Left lung (tissue), 10 donors: ENCODE data around the gene LINC00632. TPM values are rescaled to one million over a fixed set of nuclear protein-coding genes. Genes with fewer than 3 reads are reported as not detected.
"Not testable (repeated sequence)": the region's sequence is repeated elsewhere in the genome, so short reads cannot be mapped to it uniquely, and the experiment has no call there.

ENCODE experiments used
- ATAC-seq: fragments of 200-7000 bp; cut with Tn5 transposase; one replicate; pipeline ENCODE4 v1.9.1; 2020; ENCODE audit warnings: moderate library complexity
- DNase-seq, 4 donors: peaks; one replicate each; pipeline ENCODE4 v3.0.0-alpha.2; 2013 to 2020
- H3K27ac ChIP-seq, 2 donors: fragments of 200-600 bp; sonication (generic) in 1 of 2; one replicate each; pipeline versions ENCODE4 v1.5.0 to v1.8.0; 2020 to 2021
- H3K27me3 ChIP-seq, 2 donors: fragments of 200-600 bp; sonication (generic) in 1 of 2; one replicate each; pipeline versions ENCODE4 v1.5.0 to v1.8.0; 2020 to 2021
- H3K36me3 ChIP-seq, 2 donors: fragments of 200-600 bp; sonication (generic) in 1 of 2; one replicate each; pipeline versions ENCODE4 v1.5.0 to v1.8.0; 2020 to 2021
- H3K4me1 ChIP-seq, 2 donors: fragments of 200-600 bp; one replicate each; pipeline ENCODE4 v1.8.0; 2021
- H3K4me3 ChIP-seq, 2 donors: fragments of 200-600 bp; sonication (generic) in 1 of 2; one replicate each; pipeline versions ENCODE4 v1.5.0 to v1.8.0; 2020 to 2021; ENCODE audit warnings: mild to moderate bottlenecking in 1 of 2
- H3K9me3 ChIP-seq, 2 donors: fragments of 200-600 bp; sonication (generic) in 1 of 2; one replicate each; pipeline versions ENCODE4 v1.5.0 to v1.8.0; 2020 to 2021
- intact Hi-C, 2 donors: fragments of 100-400 bp; cut with DNase I; formaldehyde crosslinking; loops; one replicate each; pipeline versions ENCODE4 v1.11.2 to v1.14.2; 2022
- polyA plus RNA-seq, 6 donors: library from polyadenylated mRNA; unstranded; fragments of 120-200 nt; gene quantifications; one replicate each; pipeline ENCODE4 v1.2.1, GENCODE V29; 2013; ENCODE audit not compliant: insufficient read length in 6 of 6
- total RNA-seq, 2 donors: library from RNA; stranded (reverse); fragmentation: NEBNext Ultra II Directional; extraction: Animal tissue kit (Norgen Biotek cat#: 25700); gene quantifications; one replicate each; pipeline ENCODE4 v1.2.1, GENCODE V29; 2021
- TF ChIP-seq, protein P1 (sequence below), 2 donors: fragments of 200-600 bp; sonication (generic) in 1 of 2; IDR thresholded peaks; one replicate each; pipeline versions ENCODE4 v1.5.0 to v1.8.0; 2021; ENCODE audit warnings: antibody characterized with exemption in 2 of 2
- donor health status: DM: no; HTN: yes; CAD: no.
- donor health status: DM: no; HTN: no; CAD: no.

Gene LINC00632
- total and polyA plus RNA-seq, 8 donors: 19.2 to 458 (median 35.4) TPM

DNA sequence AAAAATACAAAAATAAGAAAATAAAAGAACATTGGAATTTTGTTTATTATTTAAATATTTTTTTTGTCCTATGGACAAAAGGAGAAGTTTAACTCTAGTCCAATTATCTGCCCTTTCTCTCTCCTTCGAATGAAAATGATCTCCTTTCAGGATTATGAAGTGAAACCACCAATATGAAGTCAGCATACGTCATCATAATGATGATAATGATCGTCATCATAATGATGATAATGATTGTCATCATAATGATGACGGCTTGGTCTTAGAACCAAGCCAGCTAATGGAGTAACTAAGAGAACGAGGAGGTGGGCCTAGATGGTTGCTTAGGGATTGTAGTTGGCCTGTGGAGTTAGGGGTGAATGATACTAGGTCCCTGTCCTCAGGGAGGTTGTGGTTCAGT lies 21.9 kb upstream of the LINC00632 start:
- Histone ChIP-seq H3K9me3 (no peaks in the 10 kb centered on the region), H3K36me3 (no peaks in the 10 kb centered on the region), H3K27ac (no peak overlapping the region), H3K27me3 (no peaks in the 10 kb centered on the region), H3K4me3 (no peak overlapping the region), H3K4me1 (no peaks in the 10 kb centered on the region)
- no peak for DNase-seq
- ATAC-seq: no peak
- intact Hi-C loops: no loop called here
- TF ChIP-seq, protein P1, sequence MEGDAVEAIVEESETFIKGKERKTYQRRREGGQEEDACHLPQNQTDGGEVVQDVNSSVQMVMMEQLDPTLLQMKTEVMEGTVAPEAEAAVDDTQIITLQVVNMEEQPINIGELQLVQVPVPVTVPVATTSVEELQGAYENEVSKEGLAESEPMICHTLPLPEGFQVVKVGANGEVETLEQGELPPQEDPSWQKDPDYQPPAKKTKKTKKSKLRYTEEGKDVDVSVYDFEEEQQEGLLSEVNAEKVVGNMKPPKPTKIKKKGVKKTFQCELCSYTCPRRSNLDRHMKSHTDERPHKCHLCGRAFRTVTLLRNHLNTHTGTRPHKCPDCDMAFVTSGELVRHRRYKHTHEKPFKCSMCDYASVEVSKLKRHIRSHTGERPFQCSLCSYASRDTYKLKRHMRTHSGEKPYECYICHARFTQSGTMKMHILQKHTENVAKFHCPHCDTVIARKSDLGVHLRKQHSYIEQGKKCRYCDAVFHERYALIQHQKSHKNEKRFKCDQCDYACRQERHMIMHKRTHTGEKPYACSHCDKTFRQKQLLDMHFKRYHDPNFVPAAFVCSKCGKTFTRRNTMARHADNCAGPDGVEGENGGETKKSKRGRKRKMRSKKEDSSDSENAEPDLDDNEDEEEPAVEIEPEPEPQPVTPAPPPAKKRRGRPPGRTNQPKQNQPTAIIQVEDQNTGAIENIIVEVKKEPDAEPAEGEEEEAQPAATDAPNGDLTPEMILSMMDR (IDR thresholded peaks at IDR 0.05): no peak

DNA sequence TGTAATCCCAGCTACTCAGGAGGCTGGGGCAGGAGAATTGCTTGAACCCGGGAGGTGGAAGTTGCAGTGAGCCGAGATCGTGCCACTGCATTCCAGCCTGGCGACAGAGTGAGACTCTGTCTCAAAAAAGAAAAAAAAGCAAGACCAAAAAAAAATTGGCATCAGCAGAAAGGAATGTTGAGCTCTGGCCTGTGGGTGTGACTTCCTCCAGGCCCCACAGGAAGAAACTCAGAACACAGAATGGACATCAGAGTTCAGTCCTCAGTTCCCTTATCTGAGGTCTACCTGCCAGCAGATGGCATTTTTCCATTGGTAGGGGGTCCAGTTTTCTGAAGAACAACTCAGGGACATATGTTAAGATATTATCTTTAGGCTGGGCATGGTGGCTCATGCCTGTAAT lies 18.0 kb upstream of the LINC00632 start:
- H3K4me1 ChIP-seq, H3K27ac ChIP-seq, H3K27me3 ChIP-seq, H3K4me3 ChIP-seq, DNase-seq, H3K36me3 ChIP-seq, ATAC-seq, intact Hi-C loops, H3K9me3 ChIP-seq: not testable (repeated sequence)

DNA sequence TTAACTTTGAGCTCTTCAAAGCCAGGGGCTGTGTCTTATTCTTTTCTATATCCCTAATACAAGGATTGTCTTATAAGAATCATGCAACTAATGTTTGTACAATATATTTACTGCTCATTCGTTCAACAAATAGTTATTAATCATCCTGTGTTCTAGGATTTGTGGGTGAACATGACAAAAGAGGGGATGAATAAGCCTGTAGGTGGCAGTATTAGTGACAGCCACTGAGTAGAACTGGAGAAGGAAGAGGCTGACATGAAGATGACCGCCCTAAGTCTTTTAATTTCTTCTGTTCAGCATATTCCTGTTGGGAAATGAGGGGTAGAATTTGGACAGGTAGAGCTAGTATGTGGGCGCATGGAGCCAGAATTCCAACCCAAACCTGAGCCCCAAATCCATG lies 11.9 kb upstream of the LINC00632 start:
- Histone ChIP-seq H3K27me3 (no peaks in the 10 kb centered on the region), H3K4me3 (no peak overlapping the region), H3K27ac (no peak overlapping the region), H3K4me1 (no peaks in the 10 kb centered on the region), H3K9me3 (no peaks in the 10 kb centered on the region), H3K36me3 (no peaks in the 10 kb centered on the region)
- intact Hi-C loops: no loop called here
- ATAC-seq (no peak), DNase-seq (no peak)
- TF ChIP-seq, protein P1 (IDR thresholded peaks at IDR 0.05): no peak

DNA sequence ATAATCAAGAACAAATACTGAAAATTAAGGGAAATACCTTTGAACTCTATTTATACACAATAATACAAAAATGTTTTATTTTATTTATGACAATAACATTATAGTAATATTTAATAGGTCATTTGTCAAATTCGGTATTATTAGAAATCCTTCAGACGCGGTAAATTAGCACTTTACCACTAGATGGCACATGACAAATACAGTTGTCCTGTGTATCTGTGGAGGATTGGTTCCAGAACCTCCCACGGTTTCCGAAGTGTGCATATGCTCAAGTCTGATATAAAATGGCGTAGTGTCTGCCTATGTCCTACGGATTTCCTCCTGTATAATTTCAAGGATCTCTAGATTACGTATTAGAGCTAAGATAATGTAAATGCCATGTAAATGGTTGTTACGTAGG lies 8.1 kb upstream of the LINC00632 start:
- H3K27me3 ChIP-seq: no peaks in the 10 kb centered on the region
- TF ChIP-seq, protein P1 (IDR thresholded peaks at IDR 0.05): peak in 1 of 2 donors; percentile 39
- DNase-seq (peak in 1 of 4 donors; percentile 29), ATAC-seq (peak; percentile 63)
- no peaks in the 10 kb centered on the region for H3K4me1 ChIP-seq
- intact Hi-C loops: no loop called here
- H3K9me3 ChIP-seq: no peaks in the 10 kb centered on the region
- no peak overlapping the region for H3K27ac ChIP-seq
- H3K4me3 ChIP-seq: no peak overlapping the region
- H3K36me3 ChIP-seq: no peaks in the 10 kb centered on the region

DNA sequence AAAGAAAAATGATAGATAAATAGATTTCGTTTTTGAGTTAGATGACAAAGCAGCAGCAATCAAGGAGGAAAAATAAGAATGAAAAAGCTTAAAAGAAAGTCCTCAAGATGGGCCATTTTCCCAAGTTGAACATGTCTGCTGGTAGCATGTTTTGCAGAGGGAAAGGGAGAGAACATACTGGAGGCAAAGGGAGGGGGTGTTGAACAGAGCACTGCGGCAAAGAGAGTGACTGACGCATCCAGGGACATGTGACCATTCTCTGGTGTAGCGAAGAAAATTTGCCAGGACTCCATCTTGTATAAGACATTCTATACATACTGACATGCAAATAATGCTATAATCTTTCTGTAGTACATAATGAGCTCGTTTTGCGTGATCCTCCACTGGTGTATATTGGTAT lies 1.2 kb downstream of the LINC00632 start:
- TF ChIP-seq, protein P1 (IDR thresholded peaks at IDR 0.05): no peak
- H3K27ac ChIP-seq: no peak overlapping the region
- intact Hi-C loops: no loop called here

DNA sequence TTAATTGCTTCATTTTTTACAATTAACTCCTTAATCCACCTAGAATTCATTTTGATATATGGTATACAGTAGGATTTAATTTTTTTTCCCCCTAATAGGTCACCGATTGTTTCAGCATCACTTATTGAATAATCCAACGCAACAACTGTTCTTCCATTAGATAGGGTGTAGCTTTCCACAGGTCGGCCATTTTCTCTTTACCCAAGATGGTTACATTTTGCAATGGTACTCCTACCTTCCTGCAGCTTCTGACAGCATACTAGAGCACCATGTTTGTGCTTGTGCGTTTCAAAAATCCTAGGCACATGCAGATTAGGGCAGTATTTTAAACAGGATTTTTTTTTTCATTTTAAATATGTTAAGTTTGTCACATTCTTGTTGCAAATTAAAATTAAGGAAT lies 2.3 kb downstream of the LINC00632 start:
- Histone ChIP-seq H3K27me3 (peaks cover 5 to 6% of the 10 kb centered on the region in 2 donors), H3K9me3 (no peaks in the 10 kb centered on the region), H3K4me1 (no peaks in the 10 kb centered on the region), H3K36me3 (no peaks in the 10 kb centered on the region), H3K4me3 (no peak overlapping the region), H3K27ac (no peak overlapping the region)
- ATAC-seq (no peak), DNase-seq (no peak)
- intact Hi-C loops: no loop called here
- TF ChIP-seq, protein P1 (IDR thresholded peaks at IDR 0.05): no peak

More for the DNA sequence above, 1.2 kb downstream of the LINC00632 start:
- Histone ChIP-seq H3K4me3 (no peak overlapping the region), H3K4me1 (no peaks in the 10 kb centered on the region), H3K27me3 (peaks cover 5 to 6% of the 10 kb centered on the region in 2 donors), H3K36me3 (no peaks in the 10 kb centered on the region), H3K9me3 (no peaks in the 10 kb centered on the region)
- ATAC-seq (no peak), DNase-seq (peak in 1 of 4 donors; percentile 83)
